SJSA1 (cell line): ENCODE measurements around the gene NFIL3. TPM values are rescaled to one million over a fixed set of nuclear protein-coding genes. Genes with fewer than 3 reads are reported as not detected.
"Not testable (repeated sequence)": the region's sequence is repeated elsewhere in the genome, so short reads cannot be mapped to it uniquely, and the experiment has no call there.

ENCODE experiments used
- DNase-seq, 2 experiments: peaks; one replicate each; pipeline ENCODE4 v3.0.0-alpha.2; 2015 to 2020; ENCODE audit warnings: low spot score in 2 of 2, low read depth in 1 of 2
- H3K27ac ChIP-seq: fragments of 250-450 bp; sonication (Bioruptor Pico); 2 replicates; pipeline ENCODE4 v1.5.1; 2020; ENCODE audit warnings: mild to moderate bottlenecking, moderate library complexity
- H3K27me3 ChIP-seq: fragments of 250-450 bp; sonication (Bioruptor Pico); replicated peaks from 2 replicates; pipeline ENCODE4 v1.5.1; 2020; ENCODE audit warnings: mild to moderate bottlenecking, moderate library complexity
- H3K36me3 ChIP-seq: fragments of 250-450 bp; sonication (Bioruptor Pico); 2 replicates; pipeline ENCODE4 v1.5.1; 2020; ENCODE audit warnings: mild to moderate bottlenecking
- H3K4me1 ChIP-seq: fragments of 250-450 bp; sonication (Bioruptor Pico); replicated peaks from 2 replicates; pipeline ENCODE4 v1.6.1; 2021; ENCODE audit warnings: mild to moderate bottlenecking
- H3K4me3 ChIP-seq: fragments of 250-450 bp; sonication (Bioruptor Pico); 2 replicates; pipeline ENCODE4 v1.5.1; 2020; ENCODE audit warnings: mild to moderate bottlenecking
- H3K9me3 ChIP-seq: fragments of 250-450 bp; sonication (Bioruptor Pico); replicated peaks from 2 replicates; pipeline ENCODE4 v1.5.1; 2020; ENCODE audit warnings: mild to moderate bottlenecking
- total RNA-seq: library from RNA; depleted of rRNA; stranded (reverse); fragments of >200 nt; shearing (Covaris generic); gene quantifications from 2 replicates; pipeline ENCODE4 v1.2.3, GENCODE V29; 2014; rRNA removed

Gene NFIL3, protein sequence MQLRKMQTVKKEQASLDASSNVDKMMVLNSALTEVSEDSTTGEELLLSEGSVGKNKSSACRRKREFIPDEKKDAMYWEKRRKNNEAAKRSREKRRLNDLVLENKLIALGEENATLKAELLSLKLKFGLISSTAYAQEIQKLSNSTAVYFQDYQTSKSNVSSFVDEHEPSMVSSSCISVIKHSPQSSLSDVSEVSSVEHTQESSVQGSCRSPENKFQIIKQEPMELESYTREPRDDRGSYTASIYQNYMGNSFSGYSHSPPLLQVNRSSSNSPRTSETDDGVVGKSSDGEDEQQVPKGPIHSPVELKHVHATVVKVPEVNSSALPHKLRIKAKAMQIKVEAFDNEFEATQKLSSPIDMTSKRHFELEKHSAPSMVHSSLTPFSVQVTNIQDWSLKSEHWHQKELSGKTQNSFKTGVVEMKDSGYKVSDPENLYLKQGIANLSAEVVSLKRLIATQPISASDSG
- total RNA-seq, result 6.2 and 9.0 TPM in 2 replicates

DNA sequence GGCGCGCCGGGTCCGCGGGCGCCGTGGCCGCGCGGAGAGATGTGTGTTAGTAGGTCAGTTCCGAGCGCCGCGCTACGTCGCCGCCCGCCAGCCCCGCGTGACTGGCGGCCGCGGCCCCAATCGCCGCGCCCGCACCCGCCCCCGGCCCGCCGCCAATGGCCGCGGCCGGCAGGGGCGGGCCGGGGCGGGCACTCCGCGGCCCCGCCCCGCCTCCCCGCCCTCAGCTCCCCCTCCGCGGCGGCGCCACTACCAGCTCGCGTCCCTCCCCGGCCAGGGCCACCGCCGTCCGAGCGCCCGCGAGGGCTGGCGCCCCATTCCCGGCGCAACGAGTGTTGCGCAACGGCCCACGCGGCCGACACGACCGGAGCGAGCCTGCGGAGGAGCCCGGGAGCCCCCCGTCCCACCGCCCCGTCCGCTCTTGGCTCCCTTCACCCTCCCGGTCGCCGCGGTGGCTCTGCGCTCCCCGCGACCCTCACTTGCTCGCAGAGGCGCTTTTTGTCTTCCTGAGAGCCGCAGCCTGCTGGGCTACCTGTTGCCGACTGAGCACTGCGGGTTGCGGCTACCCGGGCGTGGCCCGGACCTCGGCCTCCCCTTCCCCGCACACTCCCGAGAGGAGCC is at the start of gene NFIL3:
NFIL3 (minus strand) TSS at position 48 of the 618 bp plus-strand sequence. CDS start 13,098 bp downstream, outside the sequence.
- DNase-seq, result peak; percentile 69 to 71
- H3K4me1 ChIP-seq, result peaks cover 45% of the 10 kb centered on the region
- peak within 1 kb of the TSS; percentile 85 for H3K4me3 ChIP-seq
- H3K36me3 ChIP-seq, result peaks cover 3% of the 10 kb centered on the region; the same call in 1 of the 2 replicates
- peak within 1 kb of the TSS; percentile 81 for H3K27ac ChIP-seq
- H3K9me3 ChIP-seq, result no peaks in the 10 kb centered on the region
- no peaks in the 10 kb centered on the region for H3K27me3 ChIP-seq

DNA sequence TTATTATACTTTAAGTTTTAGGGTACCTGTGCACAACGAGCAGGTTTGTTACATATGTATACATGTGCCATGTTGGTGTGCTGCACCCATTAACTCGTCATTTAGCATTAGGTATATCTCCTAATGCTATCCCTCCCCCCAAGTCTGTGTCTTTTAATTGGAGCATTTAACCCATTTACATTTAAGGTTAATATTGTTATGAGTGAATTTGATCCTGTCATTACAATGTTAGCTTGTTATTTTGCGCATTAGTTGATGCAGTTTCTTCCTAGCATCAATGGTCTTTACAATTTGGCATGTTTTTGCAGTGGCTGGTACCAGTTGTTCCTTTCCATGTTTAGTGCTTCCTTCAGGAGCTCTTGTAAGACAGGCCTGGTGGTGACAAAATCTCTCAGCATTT is 47.9 kb upstream of the NFIL3 start:
- H3K36me3 ChIP-seq, H3K27me3 ChIP-seq, H3K27ac ChIP-seq, DNase-seq, H3K4me1 ChIP-seq, H3K4me3 ChIP-seq, H3K9me3 ChIP-seq: not testable (repeated sequence)

DNA sequence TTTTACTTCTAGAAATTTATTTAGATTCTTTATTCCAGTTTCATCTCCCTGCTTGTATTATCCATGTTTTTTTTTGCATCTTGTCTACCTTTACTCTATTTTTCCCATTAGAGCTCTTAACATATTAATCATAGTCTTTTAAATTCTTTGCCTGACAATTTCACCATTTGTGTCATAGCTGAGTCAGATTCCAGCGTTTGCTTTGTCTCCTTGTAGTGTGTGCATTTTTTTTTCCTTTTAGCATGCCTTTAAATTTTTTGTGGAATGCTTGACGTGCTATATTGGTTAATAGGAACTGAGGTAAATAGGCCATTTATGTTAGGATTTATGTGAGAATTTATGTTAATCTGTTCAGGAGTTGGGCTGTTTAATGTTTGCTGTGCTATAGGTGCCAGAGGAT is 41.8 kb upstream of the NFIL3 start:
- no peak overlapping the region for H3K4me3 ChIP-seq
- H3K4me1 ChIP-seq, result peaks cover 5% of the 10 kb centered on the region; the same call in 1 of the 2 replicates
- peak in 1 of 2 experiments; percentile 24 for DNase-seq
- H3K27me3 ChIP-seq, result no peaks in the 10 kb centered on the region
- no peaks in the 10 kb centered on the region for H3K36me3 ChIP-seq
- 0 out of 2 replicates have a peak, but pooled peaks cover 2% of the 10 kb centered on the region for H3K9me3 ChIP-seq
- H3K27ac ChIP-seq, result peak overlapping the region; percentile 32; the same call in 1 of the 2 replicates

DNA sequence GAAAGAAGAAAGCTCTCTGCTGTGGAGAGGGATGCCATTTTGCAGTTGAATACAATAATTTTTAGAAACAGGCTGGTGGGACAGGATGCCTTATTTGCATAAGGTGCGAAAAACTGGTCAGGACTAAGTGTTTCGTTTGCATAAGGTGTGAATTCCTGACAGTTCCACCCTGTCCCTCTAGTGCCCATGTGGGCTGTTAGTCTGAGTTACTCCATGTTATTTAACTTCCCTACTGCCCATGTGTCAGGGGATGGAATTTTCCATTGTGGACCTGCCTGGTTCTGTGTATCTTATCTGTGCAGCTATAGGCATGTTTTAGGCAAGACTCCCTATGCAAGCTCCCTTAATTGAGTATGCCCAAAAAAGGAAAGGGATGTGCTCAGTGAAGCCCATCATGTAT is 35.3 kb upstream of the NFIL3 start:
- Histone ChIP-seq H3K4me3 (no peak overlapping the region), H3K36me3 (no peaks in the 10 kb centered on the region), H3K27me3 (no peaks in the 10 kb centered on the region), H3K27ac (no peak overlapping the region), H3K9me3 (no peaks in the 10 kb centered on the region), H3K4me1 (no peaks in the 10 kb centered on the region)
- no peak for DNase-seq

DNA sequence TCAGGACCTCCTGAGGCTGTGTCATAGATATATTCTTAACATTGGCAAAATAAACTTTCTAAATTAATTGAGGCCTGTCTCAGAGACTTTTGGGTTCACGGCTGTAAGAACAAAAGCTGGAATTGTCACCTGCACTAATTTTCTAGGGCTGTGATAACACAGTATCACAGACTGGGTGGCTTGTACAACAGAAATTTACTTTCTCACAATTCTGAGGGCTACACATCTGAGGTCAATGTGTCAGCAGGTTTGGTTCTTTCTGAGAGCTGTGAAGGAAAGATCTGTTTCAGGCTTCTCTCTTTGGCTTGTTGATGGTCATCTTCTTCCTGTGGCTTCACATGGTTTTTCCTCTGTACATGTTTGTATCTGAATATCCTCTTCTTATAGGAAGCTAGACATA is 29.2 kb upstream of the NFIL3 start:
- H3K27ac ChIP-seq, result no peak overlapping the region
- H3K9me3 ChIP-seq, result no peaks in the 10 kb centered on the region; the same call in 1 of the 2 replicates
- no peak for DNase-seq
- no peaks in the 10 kb centered on the region for H3K4me1 ChIP-seq
- no peaks in the 10 kb centered on the region for H3K27me3 ChIP-seq
- H3K36me3 ChIP-seq, result no peaks in the 10 kb centered on the region
- no peak overlapping the region for H3K4me3 ChIP-seq

DNA sequence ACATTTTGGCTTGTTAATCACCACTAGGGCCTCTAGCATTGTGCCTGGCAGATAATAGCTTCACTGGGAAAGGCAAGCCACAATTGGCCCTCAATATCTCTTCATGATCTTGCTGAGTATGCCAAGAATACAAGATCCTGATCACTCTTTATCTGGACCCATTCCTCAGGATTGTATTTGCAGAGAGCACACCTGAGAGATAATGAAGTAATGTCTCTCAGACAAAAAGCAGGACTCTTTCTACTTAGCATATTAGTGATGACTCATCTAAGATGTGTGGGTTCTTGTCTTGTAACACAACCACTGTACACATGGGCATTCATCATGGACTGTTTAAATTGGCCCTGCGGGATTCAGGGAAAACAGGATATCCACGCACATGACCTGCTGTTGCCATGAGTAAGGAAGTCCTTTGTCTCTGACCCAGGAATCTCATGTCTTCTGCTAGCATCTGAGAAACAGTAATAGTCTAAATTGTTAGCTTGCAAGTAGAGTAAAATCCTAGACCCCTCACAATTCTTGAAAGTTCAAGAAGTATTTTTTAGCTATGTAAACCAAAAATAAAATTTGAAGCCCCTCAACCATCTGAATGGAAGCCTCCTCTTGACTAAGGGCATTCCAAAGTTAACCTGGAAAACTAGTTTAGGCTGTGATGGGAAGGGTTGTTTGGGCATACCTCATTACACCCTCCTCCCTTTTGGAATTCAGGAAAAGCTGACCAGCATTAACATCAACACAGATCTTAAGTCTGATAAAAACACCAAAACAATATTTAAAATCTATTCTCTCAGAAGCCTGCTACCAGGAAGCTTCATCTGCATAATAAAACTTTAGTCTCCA is 28.0 kb upstream of the NFIL3 start:
- no peaks in the 10 kb centered on the region for H3K4me1 ChIP-seq
- no peak for DNase-seq
- H3K9me3 ChIP-seq, result no peaks in the 10 kb centered on the region; the same call in 1 of the 2 replicates
- H3K27ac ChIP-seq, result no peak overlapping the region
- no peak overlapping the region for H3K4me3 ChIP-seq
- H3K27me3 ChIP-seq, result no peaks in the 10 kb centered on the region
- no peaks in the 10 kb centered on the region for H3K36me3 ChIP-seq

DNA sequence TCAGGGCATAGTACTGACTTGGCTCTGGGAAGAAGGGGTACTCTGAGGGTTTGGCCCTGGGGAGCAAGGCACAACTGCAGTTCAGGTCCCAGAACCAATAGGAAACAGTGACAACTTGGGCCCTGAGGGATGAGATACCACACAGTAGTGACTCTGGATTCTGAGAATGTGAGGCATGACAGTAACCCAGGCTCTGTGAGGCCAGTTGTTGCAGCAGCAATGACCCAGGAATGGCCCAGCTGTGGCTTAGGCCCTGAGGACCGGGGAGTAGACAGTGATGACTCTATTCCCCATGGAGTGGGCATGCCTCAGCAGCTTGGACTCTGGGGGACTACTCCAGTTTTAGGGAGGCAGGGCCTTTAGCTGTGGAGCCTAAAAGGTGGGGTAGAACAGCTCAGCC is 21.5 kb upstream of the NFIL3 start:
- H3K4me3 ChIP-seq, result no peak overlapping the region
- peaks cover 7% of the 10 kb centered on the region for H3K27me3 ChIP-seq
- no peak overlapping the region for H3K27ac ChIP-seq
- H3K9me3 ChIP-seq, result no peaks in the 10 kb centered on the region
- DNase-seq, result no peak
- H3K36me3 ChIP-seq, result no peaks in the 10 kb centered on the region
- H3K4me1 ChIP-seq, result no peaks in the 10 kb centered on the region

DNA sequence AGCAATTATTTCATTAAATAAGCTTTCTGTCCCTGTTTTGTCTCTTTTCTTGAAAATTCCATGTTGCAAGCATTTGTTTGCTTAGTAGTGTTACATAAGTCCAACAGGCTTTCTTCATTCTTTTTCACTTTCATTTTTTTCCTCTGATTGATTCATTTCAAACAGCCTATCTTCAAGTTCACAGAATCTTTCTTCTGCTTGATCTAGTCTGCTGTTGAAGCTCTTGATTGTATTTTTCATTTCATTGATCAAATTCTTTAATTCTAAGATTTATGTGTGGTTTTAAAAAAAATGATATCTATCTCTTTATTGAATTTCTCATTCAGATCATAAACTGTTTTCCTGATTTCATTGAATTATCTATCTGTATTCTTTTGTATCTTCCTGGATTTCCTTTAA is 20.4 kb upstream of the NFIL3 start:
- Histone ChIP-seq H3K4me3 (no peak overlapping the region), H3K36me3 (no peaks in the 10 kb centered on the region), H3K4me1 (no peaks in the 10 kb centered on the region), H3K9me3 (no peaks in the 10 kb centered on the region), H3K27me3 (peaks cover 11% of the 10 kb centered on the region), H3K27ac (no peak overlapping the region)
- no peak for DNase-seq

DNA sequence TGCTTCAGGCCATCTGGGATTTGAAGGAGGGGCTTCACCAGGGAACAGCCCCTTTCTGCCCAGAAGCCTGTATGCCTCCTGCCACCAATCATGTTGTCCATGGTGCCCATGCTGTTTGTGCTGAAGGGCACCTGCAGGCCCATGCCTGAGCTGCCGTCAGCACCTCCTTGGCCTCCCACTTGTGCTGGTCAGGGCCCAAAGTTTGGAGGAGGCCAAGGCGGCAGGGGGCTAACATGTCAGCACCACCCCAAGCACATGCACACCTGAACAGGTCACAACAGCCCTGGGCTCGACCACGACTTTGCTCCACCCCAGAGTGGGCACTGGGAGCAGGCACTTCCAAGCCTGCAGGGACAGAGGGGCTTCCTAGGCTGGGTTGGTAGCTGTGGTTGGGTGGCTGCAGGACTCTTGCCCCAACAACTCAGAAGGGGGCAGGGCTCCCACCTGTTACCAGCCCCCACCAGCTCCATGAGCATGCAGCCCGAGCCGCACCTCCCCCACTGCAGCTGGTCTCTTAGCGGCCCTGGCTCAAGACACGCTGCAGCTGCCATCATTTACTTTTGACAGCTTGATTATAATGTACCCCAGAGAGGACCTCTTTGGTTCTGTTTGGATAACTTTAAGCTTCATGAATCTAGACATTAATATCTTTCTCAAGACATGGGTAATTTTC is 19.8 kb upstream of the NFIL3 start:
- Histone ChIP-seq H3K4me3 (no peak overlapping the region), H3K36me3 (no peaks in the 10 kb centered on the region), H3K4me1 (no peaks in the 10 kb centered on the region), H3K27me3 (peaks cover 11% of the 10 kb centered on the region), H3K9me3 (no peaks in the 10 kb centered on the region), H3K27ac (no peak overlapping the region)
- no peak for DNase-seq

DNA sequence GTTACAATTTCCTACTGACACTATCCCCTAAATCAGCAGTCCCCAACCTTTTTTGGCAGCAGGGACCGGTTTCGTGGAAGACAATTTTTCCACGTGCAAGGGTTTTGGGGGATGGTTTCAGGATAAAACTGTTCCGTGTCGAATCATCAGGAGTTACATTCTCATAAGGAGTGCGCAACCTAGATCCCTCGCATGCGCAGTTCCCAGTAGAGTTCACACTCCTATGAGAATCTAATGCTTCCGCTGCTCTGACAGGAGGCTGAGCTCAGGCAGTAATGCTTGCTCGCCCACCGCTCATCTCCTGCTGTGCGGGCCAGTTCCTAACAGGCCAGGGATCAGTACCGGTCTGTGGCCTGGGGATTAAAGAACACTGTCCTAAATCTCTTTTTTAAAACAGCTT is 13.2 kb upstream of the NFIL3 start:
- H3K27ac ChIP-seq, result no peak overlapping the region
- no peak for DNase-seq
- no peaks in the 10 kb centered on the region for H3K36me3 ChIP-seq
- no peaks in the 10 kb centered on the region for H3K9me3 ChIP-seq
- H3K27me3 ChIP-seq, result peaks cover 11% of the 10 kb centered on the region
- no peak overlapping the region for H3K4me3 ChIP-seq
- 0 out of 2 replicates have a peak, but pooled peaks cover 5% of the 10 kb centered on the region for H3K4me1 ChIP-seq

DNA sequence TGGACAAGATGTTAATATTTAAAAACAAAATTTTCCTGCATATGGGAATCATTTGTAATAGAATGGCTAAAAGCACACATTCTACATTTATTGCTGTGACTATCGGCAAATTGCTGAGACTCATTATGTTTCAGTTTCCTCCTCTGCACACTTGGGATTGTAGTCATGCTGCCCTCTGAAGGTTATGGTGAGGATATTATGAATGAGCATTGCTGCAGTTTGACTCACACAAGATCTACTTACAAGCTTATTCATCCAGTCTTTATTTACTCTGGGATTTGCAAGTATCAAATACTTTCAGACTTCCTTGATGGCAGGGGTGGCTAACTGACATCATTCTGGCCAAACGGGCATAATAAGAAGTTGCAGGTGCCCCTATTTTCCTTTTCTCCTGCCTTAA is 9.5 kb upstream of the NFIL3 start:
- Histone ChIP-seq H3K27me3 (no peaks in the 10 kb centered on the region), H3K4me1 (0 out of 2 replicates have a peak, but pooled peaks cover 6% of the 10 kb centered on the region), H3K9me3 (no peaks in the 10 kb centered on the region), H3K4me3 (no peak overlapping the region), H3K36me3 (no peaks in the 10 kb centered on the region), H3K27ac (no peak overlapping the region)
- peak in 1 of 2 experiments; percentile 61 for DNase-seq

DNA sequence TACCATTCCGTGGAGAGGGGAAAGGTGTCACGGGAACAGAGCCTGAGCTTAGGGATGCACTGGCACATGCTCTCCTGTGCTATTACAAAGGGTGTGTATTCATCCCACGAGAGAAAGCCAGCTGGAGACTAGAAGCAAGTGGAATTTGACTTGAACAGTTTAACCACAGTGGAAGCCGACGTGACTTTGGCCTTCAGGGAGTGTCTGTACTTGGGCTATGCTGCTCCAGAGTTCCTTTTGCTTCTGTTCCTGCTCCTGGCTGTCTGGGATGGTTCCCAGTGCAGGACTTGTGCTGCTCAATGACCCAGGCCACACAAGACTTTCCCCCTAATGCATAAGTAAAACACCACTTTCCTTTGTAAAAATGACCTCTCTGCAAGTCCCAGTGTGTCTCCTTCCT is 7.9 kb upstream of the NFIL3 start:
- H3K27me3 ChIP-seq, result no peaks in the 10 kb centered on the region
- no peak overlapping the region for H3K4me3 ChIP-seq
- H3K27ac ChIP-seq, result no peak overlapping the region
- no peaks in the 10 kb centered on the region for H3K9me3 ChIP-seq
- no peaks in the 10 kb centered on the region for H3K36me3 ChIP-seq
- no peak for DNase-seq
- H3K4me1 ChIP-seq, result peaks cover 13% of the 10 kb centered on the region; the same call in 1 of the 2 replicates

DNA sequence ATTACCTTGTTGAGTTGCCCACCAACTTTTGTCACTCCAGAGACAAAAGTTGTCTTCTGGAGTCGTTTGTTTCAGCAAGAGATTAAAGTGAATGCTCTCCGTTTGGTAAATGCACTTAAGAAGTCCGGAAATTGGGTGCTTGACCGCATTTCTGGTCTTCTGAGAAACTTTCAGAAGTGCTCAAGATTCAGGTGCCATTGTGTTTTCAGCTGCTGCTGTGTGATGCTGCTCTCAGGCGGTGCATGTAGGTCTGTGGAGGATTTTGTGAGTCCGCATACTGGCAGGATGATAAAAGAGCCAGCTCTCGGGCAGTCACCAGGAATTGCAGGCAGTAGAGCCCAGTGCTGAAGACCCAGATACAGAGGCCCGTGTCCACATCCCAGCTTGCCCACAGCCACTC is 5.9 kb upstream of the NFIL3 start:
- no peaks in the 10 kb centered on the region for H3K9me3 ChIP-seq
- H3K27me3 ChIP-seq, result no peaks in the 10 kb centered on the region
- no peaks in the 10 kb centered on the region for H3K36me3 ChIP-seq
- H3K4me3 ChIP-seq, result no peak overlapping the region
- DNase-seq, result no peak
- H3K4me1 ChIP-seq, result peaks cover 20% of the 10 kb centered on the region
- H3K27ac ChIP-seq, result no peak overlapping the region
